SKM-1 (cell line): ENCODE data around the gene SMIM24.
"Not testable (repeated sequence)": the region's sequence is repeated elsewhere in the genome, so short reads cannot be mapped to it uniquely, and the experiment has no call there.

Experiments
- DNase-seq: peaks from one replicate; lab custom pipeline; 2025; ENCODE audit not compliant: unreplicated experiment; lab: John Stamatoyannopoulos, UW

The SMIM24 gene

GRCh38 chr19:3440082-3440481, 40.2 kb downstream of the SMIM24 start:
- peak; percentile 2 for DNase-seq

- no peak for DNase-seq
Observed at GRCh38 chr19:3434630-3435553, 45.4 kb downstream of the SMIM24 start.

- no peak for DNase-seq
Observed at GRCh38 chr19:3433805-3434540, 46.4 kb downstream of the SMIM24 start.

GRCh38 chr19:3433313-3433712, 47.0 kb downstream of the SMIM24 start:
- DNase-seq: no peak

GRCh38 chr19:3431760-3432397, 48.4 kb downstream of the SMIM24 start:
- DNase-seq: no peak

- not testable (repeated sequence) for DNase-seq
Observed at GRCh38 chr19:3430366-3430680, 50.0 kb downstream of the SMIM24 start.

GRCh38 chr19:3426433-3426832, 53.9 kb downstream of the SMIM24 start:
- DNase-seq: no peak
